OCI-LY7 (cell line): Measurements from ENCODE around the gene KRTAP10-10. TPM values are rescaled to one million over a fixed set of nuclear protein-coding genes. Genes with fewer than 3 reads are reported as not detected.

Experiments used
- BruUV-seq: library from RNA; stranded (reverse); fragments of 400-500 nt; replicated peaks from 2 replicates; lab custom pipeline; 2021; lab: Mats Ljungman, UMichigan
- CTCF ChIA-PET: fragments of 300-600 bp; sonication (Branson Sonifier 250); formaldehyde crosslinking; loops from one replicate; lab custom pipeline; 2022; ENCODE audit warnings: antibody characterized with exemption; ENCODE audit not compliant: unreplicated experiment; lab: Charles Lee
- POLR2A ChIA-PET: fragments of 300-600 bp; sonication (Branson Sonifier 250); formaldehyde crosslinking; loops from one replicate; lab custom pipeline; 2022; ENCODE audit warnings: antibody characterized with exemption; lab: Charles Lee
- DNase-seq: peaks from one replicate; pipeline ENCODE4 v3.0.0-alpha.2; 2015; ENCODE audit warnings: low spot score
- H2AFZ ChIP-seq: fragments of 200-600 bp; sonication (generic), shearing (Covaris generic); 2 replicates; pipeline ENCODE4 v1.6.1; 2014; ENCODE audit warnings: mild to moderate bottlenecking, antibody characterized with exemption, low read length, moderate library complexity
- H3K27ac ChIP-seq: fragments of 200-600 bp; sonication (generic); 2 replicates; pipeline ENCODE4 v1.5.1; 2014; ENCODE audit warnings: mixed run types, low read depth, mild to moderate bottlenecking, moderate library complexity, low read length, inconsistent platforms; ENCODE audit not compliant: poor library complexity, severe bottlenecking
- H3K36me3 ChIP-seq: fragments of 200-600 bp; sonication (generic); 2 replicates; pipeline ENCODE4 v1.6.1; 2014; ENCODE audit warnings: mild to moderate bottlenecking, antibody characterized with exemption, low read length, moderate library complexity, mixed read lengths; ENCODE audit not compliant: insufficient read depth
- H3K4me1 ChIP-seq: fragments of 200-600 bp; sonication (generic); 2 replicates; pipeline ENCODE4 v1.5.1; 2014; ENCODE audit warnings: mild to moderate bottlenecking, low read length; ENCODE audit not compliant: insufficient read depth, poor library complexity, severe bottlenecking
- H3K4me2 ChIP-seq: fragments of 200-600 bp; sonication (generic); 2 replicates; pipeline ENCODE4 v1.6.1; 2014; ENCODE audit warnings: mild to moderate bottlenecking, low read length
- H3K4me3 ChIP-seq: fragments of 200-600 bp; sonication (generic); 2 replicates; pipeline ENCODE4 v1.5.1; 2014; ENCODE audit warnings: mild to moderate bottlenecking, low read depth, low read length; ENCODE audit not compliant: poor library complexity, severe bottlenecking
- H3K79me2 ChIP-seq: fragments of 200-600 bp; sonication (generic); 2 replicates; pipeline ENCODE4 v1.6.1; 2016; ENCODE audit warnings: low read depth, mild to moderate bottlenecking, low read length, moderate library complexity, mixed read lengths; ENCODE audit not compliant: insufficient read depth
- H3K9me2 ChIP-seq: fragments of 200-600 bp; sonication (generic); 2 replicates; pipeline ENCODE4 v1.6.1; 2016; ENCODE audit warnings: mild to moderate bottlenecking, low read length, mixed read lengths; ENCODE audit not compliant: insufficient read depth
- H3K9me3 ChIP-seq: fragments of 200-600 bp; sonication (generic); 2 replicates; pipeline ENCODE4 v1.6.1; 2014; ENCODE audit warnings: mild to moderate bottlenecking, mixed run types, low read length, mixed read lengths
- H4K20me1 ChIP-seq: fragments of 200-600 bp; sonication (generic); 2 replicates; pipeline ENCODE4 v1.6.1; 2014; ENCODE audit warnings: mild to moderate bottlenecking, antibody characterized with exemption, low read length, moderate library complexity, mixed read lengths; ENCODE audit not compliant: insufficient read depth
- CTCF ChIP-seq: fragments of 200-600 bp; sonication (generic); conservative IDR thresholded peaks from 2 replicates; pipeline ENCODE4 v1.5.1; 2014; ENCODE audit warnings: mild to moderate bottlenecking, antibody characterized with exemption, low read length, moderate library complexity, mixed read lengths
- EZH2phosphoT487 ChIP-seq: fragments of 200-600 bp; sonication (generic); IDR thresholded peaks from 2 replicates; pipeline ENCODE4 v1.6.1; 2018; ENCODE audit warnings: low read depth, borderline replicate concordance, mild to moderate bottlenecking, mixed run types, antibody characterized with exemption, low read length, moderate library complexity, mixed read lengths
- intact Hi-C: fragments of 100-400 bp; cut with micrococcal nuclease; formaldehyde crosslinking; loops from one replicate; pipeline ENCODE4 v1.10.0; 2022; ENCODE audit not compliant: unreplicated experiment
- total RNA-seq, 2 experiments: library from RNA; depleted of rRNA in 1 of 2; stranded (reverse); fragments of >200 nt in 1 of 2; shearing (Covaris generic) in 1 of 2; gene quantifications; 2 replicates each; pipeline ENCODE4 v1.2.3, GENCODE V29; 2014 to 2022

Gene KRTAP10-10
- total RNA-seq, 2 experiments from 2014 or later: not detected

DNA sequence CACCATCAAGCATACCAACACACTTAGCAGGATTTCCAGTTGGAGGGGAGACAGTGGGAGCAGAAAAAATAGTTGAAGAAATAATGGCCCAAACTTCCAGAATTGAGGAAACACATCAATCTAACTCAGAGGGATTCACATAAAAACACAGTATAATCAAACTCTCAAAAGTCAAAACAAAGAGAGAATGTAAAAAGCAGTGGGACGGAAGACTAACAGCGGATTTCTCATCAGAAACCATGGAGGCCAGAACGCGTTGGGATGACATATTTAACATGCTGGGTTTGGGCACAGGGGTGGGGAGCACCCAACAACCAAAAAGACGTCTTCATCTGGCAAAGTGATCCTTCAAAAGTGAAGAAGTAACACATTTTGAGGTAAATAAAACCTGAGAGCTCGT, 17.3 kb upstream of the KRTAP10-10 start:
- Histone ChIP-seq H3K27ac (no peak overlapping the region), H3K9me2 (no peaks in the 10 kb centered on the region), H3K79me2 (no peaks in the 10 kb centered on the region), H3K4me3 (no peak overlapping the region), H3K4me2 (no peak overlapping the region), H3K4me1 (peaks cover 12% of the 10 kb centered on the region), H4K20me1 (no peaks in the 10 kb centered on the region), H3K9me3 (peaks cover 26% of the 10 kb centered on the region), H2AFZ (no peak overlapping the region; the same call in 1 of the 2 replicates), H3K36me3 (no peaks in the 10 kb centered on the region)
- ChIA-PET CTCF (no interaction called here), POLR2A (interaction anchor here (1.2 kb wide), 1 partner anchor 981 kb away, joined by 6 read pairs; no protein-coding TSS in a partner anchor)
- BruUV-seq: no TSS peak
- intact Hi-C loops: no loop called here
- no peak for DNase-seq
- TF ChIP-seq CTCF: no peak
- no peak for TF ChIP-seq EZH2phosphoT487

GRCh38 chr21:44623575-44623974, 13.6 kb upstream of the KRTAP10-10 start:
- H3K4me1 ChIP-seq: peaks cover 7% of the 10 kb centered on the region
- TF ChIP-seq CTCF (no peak), EZH2phosphoT487 (no peak)
- peaks cover 26% of the 10 kb centered on the region for H3K9me3 ChIP-seq
- no peak for DNase-seq
- ChIA-PET POLR2A (no interaction called here), CTCF (no interaction called here)
- H3K4me3 ChIP-seq: no peak overlapping the region
- no peak overlapping the region for H3K27ac ChIP-seq
- H3K4me2 ChIP-seq: no peak overlapping the region
- H3K36me3 ChIP-seq: no peaks in the 10 kb centered on the region
- no peaks in the 10 kb centered on the region for H3K79me2 ChIP-seq
- H3K9me2 ChIP-seq: no peaks in the 10 kb centered on the region
- H2AFZ ChIP-seq: no peak overlapping the region
- no peaks in the 10 kb centered on the region for H4K20me1 ChIP-seq
- intact Hi-C loops: no loop called here
- BruUV-seq: no TSS peak

- POLR2A ChIA-PET: no interaction called here
Measured at GRCh38 chr21:44625756-44626155, 11.4 kb upstream of the KRTAP10-10 start.

More at GRCh38 chr21:44625756-44626155, 11.4 kb upstream of the KRTAP10-10 start:
- CTCF ChIA-PET: no interaction called here
- Histone ChIP-seq H3K4me2 (no peak overlapping the region), H3K4me1 (no peaks in the 10 kb centered on the region), H3K4me3 (no peak overlapping the region), H2AFZ (no peak overlapping the region), H4K20me1 (no peaks in the 10 kb centered on the region), H3K9me2 (no peaks in the 10 kb centered on the region), H3K79me2 (no peaks in the 10 kb centered on the region), H3K9me3 (peaks cover 13% of the 10 kb centered on the region), H3K27ac (no peak overlapping the region), H3K36me3 (no peaks in the 10 kb centered on the region)
- DNase-seq: no peak
- TF ChIP-seq EZH2phosphoT487 (no peak), CTCF (no peak)
- no TSS peak for BruUV-seq
- intact Hi-C loops: no loop called here
